ENCODE results near the gene C19orf81. TPM values are rescaled to one million over a fixed set of nuclear protein-coding genes. Genes with fewer than 3 reads are reported as not detected.

The C19orf81 gene
- total and polyA plus RNA-seq, 2 of the 8 experiments (the other 6 are each of a cell fraction or from before 2014, with no cell fraction given): 11.7 to 13.0 TPM

DNA sequence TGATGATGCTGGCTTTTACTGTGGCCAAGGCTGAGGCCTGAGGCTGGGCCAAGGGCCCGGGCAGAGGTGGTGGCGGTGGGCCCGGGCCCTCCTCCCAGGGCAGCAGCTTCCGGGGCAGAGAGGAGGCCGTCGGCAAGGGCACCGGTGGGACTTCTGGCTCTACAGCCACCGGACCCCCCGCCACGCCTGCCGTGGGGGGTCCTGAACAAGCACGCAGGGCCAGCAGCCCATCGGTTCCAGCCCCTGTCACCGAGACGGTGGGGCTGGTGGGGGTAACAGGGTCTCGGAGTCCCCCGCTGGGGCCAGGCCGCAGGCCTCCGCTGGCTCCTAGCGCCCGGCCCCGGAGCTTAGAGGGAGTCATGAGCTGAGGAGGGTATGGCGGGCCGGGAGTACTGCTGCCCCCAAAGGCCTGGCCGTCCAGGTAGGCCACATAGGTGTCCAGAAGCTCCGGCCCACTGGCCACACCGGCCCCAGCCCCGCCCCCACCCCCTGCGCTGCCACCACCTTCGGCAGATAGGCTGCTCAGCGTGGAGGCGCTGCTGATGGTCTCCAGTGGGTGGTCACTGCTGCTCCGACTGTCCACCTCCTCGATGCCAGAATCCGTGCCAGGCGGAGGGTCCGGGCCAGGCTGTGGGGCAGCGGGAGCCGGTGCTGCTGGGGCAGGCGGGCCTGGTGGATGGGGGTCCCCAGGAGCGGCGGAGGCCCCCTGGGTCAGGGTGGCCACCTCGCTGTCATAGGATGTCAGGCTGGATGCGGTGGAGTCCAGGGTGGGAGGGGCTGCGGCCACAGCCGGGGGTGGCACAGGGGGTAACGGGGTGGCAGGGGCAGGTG, 17.3 kb downstream of the C19orf81 start:
- POLR2A ChIA-PET (ENCODE audit: partially characterized antibody): interaction anchor here (0.6 to 1.6 kb wide), 5 partner anchors 11 to 365 kb away, joined by 3 read pairs; no protein-coding TSS in a partner anchor
- TF ChIP-seq CTBP2 (IDR thresholded peaks at IDR 0.05; ENCODE audit: borderline replicate concordance, insufficient read depth, insufficient read length, low read length) (no peak), BACH1 (IDR thresholded peaks at IDR 0.05; ENCODE audit: low read length) (no peak), TCF12 (IDR thresholded peaks at IDR 0.05; ENCODE audit: low read depth, low read length) (no peak), SP2 (IDR thresholded peaks at IDR 0.05; ENCODE audit: low read length) (no peak), CBX5 (IDR thresholded peaks at IDR 0.05; ENCODE audit: low read depth, low read length) (no peak), GABPA (IDR thresholded peaks at IDR 0.05; ENCODE audit: borderline replicate concordance, insufficient read depth, low read length) (no peak), KDM4A (IDR thresholded peaks at IDR 0.05; ENCODE audit: low read depth, low read length, severe bottlenecking) (no peak), YY1 (IDR thresholded peaks at IDR 0.05; ENCODE audit: low read depth, low read length) (no peak), TAF1 (IDR thresholded peaks at IDR 0.05; ENCODE audit: low read depth, low read length) (no peak), EZH2 (IDR thresholded peaks at IDR 0.05; ENCODE audit: low read depth, low read length, severe bottlenecking) (no peak), NRF1 (IDR thresholded peaks at IDR 0.05; ENCODE audit: low read depth, low read length) (no peak), SUZ12 (IDR thresholded peaks at IDR 0.05; ENCODE audit: low read length) (no peak)

More for the DNA sequence above, 17.3 kb downstream of the C19orf81 start:
- no peaks in the 10 kb centered on the region for H3K79me1 ChIP-seq (ENCODE audit: low read depth, low read length)
- H4K20me1 ChIP-seq (replicated peaks in 1 of 2; ENCODE audit: control insufficient read depth in 1 of 2, insufficient read depth in 2 of 2, low read length in 2 of 2): peaks cover 0 to 9% of the 10 kb centered on the region in 2 experiments
- H3K14ac ChIP-seq (ENCODE audit: insufficient read length): no peak overlapping the region
- no peak overlapping the region for H3K4ac ChIP-seq (replicated peaks; ENCODE audit: insufficient read length, low read depth, low read length)
- no peak overlapping the region for H4K91ac ChIP-seq (replicated peaks; ENCODE audit: insufficient read length, low read length)
- H2BK20ac ChIP-seq (ENCODE audit: low read length): no peak overlapping the region
- no peak overlapping the region for H2BK5ac ChIP-seq (ENCODE audit: low read depth, low read length)
- no peak for FAIRE-seq
- H4K8ac ChIP-seq (ENCODE audit: extremely low read depth, insufficient read depth, low read length): peak overlapping the region; percentile 51; the same call in 1 of the 2 replicates
- peak overlapping the region; percentile 40 to 49; a peak in 2 of 4 replicates for H3K4me2 ChIP-seq (ENCODE audit: insufficient read depth in 1 of 2, low read depth in 2 of 2, low read length in 2 of 2)
- no peak overlapping the region for H2AK5ac ChIP-seq (ENCODE audit: low read depth, low read length)
- H3K56ac ChIP-seq (replicated peaks; ENCODE audit: insufficient read length, low read depth, low read length): no peak overlapping the region
- no peaks in the 10 kb centered on the region for H3K79me2 ChIP-seq (ENCODE audit: control insufficient read depth in 1 of 2, insufficient read depth in 2 of 2, low read length in 2 of 2)
- H4K5ac ChIP-seq (ENCODE audit: insufficient read length, low read depth, low read length): no peak overlapping the region
- WGBS, 2 experiments (ENCODE audit: extremely low coverage in 1 of 2, insufficient coverage in 1 of 2, insufficient read length in 1 of 2, insufficient replicate concordance in 2 of 2, low coverage in 1 of 2, low lambda C conversion rate in 2 of 2, missing lambda C conversion rate in 1 of 2): 80% methylated on average over 18 of the region's 47 CpGs; no CpG with 5 or more reads in 1 of the 2 experiments
- H2BK15ac ChIP-seq (ENCODE audit: low read length): no peak overlapping the region
- H3K23me2 ChIP-seq (ENCODE audit: low read depth, low read length): peaks cover 1% of the 10 kb centered on the region; the same call in 1 of the 2 replicates
- H3K9ac ChIP-seq (replicated peaks in 1 of 4; ENCODE audit: extremely low read depth in 1 of 4, low read depth in 3 of 4, low read length in 3 of 4): no peak overlapping the region
- no peak overlapping the region for H3K4me3 ChIP-seq (ENCODE audit: extremely low read depth in 1 of 4, insufficient read depth in 2 of 4, low read depth in 3 of 4, low read length in 4 of 4)
- no peak overlapping the region for H2AFZ ChIP-seq (ENCODE audit: low read length)
- no peak overlapping the region for H2BK12ac ChIP-seq (ENCODE audit: low read depth, low read length)
- H3K23ac ChIP-seq (ENCODE audit: insufficient read length): no peak overlapping the region
- peaks cover 0 to 5% (median 3%) of the 10 kb centered on the region in 4 experiments; a peak in 5 of 7 replicates for H3K4me1 ChIP-seq (replicated peaks in 1 of 4; ENCODE audit: control insufficient read depth in 3 of 4, insufficient read depth in 4 of 4, low read length in 3 of 4)
- H3K36me3 ChIP-seq (ENCODE audit: control insufficient read depth in 2 of 4, insufficient read depth in 4 of 4, low read length in 3 of 4): no peaks in the 10 kb centered on the region; a peak in 1 of 8 replicates
- 0 out of 4 replicates have a peak, but pooled peaks cover 0 to 5% of the 10 kb centered on the region in 2 experiments for H3K9me3 ChIP-seq (ENCODE audit: insufficient read depth in 2 of 2, low read depth in 1 of 2, low read length in 1 of 2)
- H2BK120ac ChIP-seq (replicated peaks; ENCODE audit: low read depth, low read length): no peak overlapping the region
- CTCF ChIA-PET (ENCODE audit: partially characterized antibody): interaction anchor here (1.1 to 2.0 kb wide), 5 partner anchors 9 to 180 kb away, joined by 3 to 7 read pairs (median 5); no protein-coding TSS in a partner anchor
- no peak overlapping the region for H3K27ac ChIP-seq (ENCODE audit: low read depth, low read length)
- peaks cover 27 to 40% (median 35%) of the 10 kb centered on the region in 4 experiments for H3K27me3 ChIP-seq (replicated peaks in 1 of 4; ENCODE audit: control insufficient read depth in 3 of 4, extremely low read depth in 1 of 4, insufficient read depth in 3 of 4, low read length in 3 of 4)
- H3K18ac ChIP-seq (ENCODE audit: extremely low read depth, low read length): no peak overlapping the region
- peak in 1 of 2 experiments; percentile 65 for DNase-seq (ENCODE audit: low read depth in 1 of 2, low spot score in 2 of 2)
